ENCODE data around the gene FYN.

GRCh38 chr6:111900735-111901134 is 27.5 kb upstream of the FYN start:
- TF ChIP-seq, protein P1, sequence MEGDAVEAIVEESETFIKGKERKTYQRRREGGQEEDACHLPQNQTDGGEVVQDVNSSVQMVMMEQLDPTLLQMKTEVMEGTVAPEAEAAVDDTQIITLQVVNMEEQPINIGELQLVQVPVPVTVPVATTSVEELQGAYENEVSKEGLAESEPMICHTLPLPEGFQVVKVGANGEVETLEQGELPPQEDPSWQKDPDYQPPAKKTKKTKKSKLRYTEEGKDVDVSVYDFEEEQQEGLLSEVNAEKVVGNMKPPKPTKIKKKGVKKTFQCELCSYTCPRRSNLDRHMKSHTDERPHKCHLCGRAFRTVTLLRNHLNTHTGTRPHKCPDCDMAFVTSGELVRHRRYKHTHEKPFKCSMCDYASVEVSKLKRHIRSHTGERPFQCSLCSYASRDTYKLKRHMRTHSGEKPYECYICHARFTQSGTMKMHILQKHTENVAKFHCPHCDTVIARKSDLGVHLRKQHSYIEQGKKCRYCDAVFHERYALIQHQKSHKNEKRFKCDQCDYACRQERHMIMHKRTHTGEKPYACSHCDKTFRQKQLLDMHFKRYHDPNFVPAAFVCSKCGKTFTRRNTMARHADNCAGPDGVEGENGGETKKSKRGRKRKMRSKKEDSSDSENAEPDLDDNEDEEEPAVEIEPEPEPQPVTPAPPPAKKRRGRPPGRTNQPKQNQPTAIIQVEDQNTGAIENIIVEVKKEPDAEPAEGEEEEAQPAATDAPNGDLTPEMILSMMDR (IDR thresholded peaks at IDR 0.05): no peak
- TF ChIP-seq POLR2A (IDR thresholded peaks at IDR 0.05): no peak

All from vagina (tissue), 2 donors.